CD14-positive monocyte (primary cell): Measurements from ENCODE around the gene SFTPB. TPM values are rescaled to one million over a fixed set of nuclear protein-coding genes. Genes with fewer than 3 reads are reported as not detected.
A peak's percentile ranks its signal among the peaks of the same experiment; 100 is the strongest.

ENCODE experiments used
- DNase-seq, 3 donors: peaks; one replicate each; pipeline ENCODE4 v3.0.0-alpha.2; 2011 to 2022
- H2AFZ ChIP-seq: 2 replicates; pipeline ENCODE4 v1.6.0; 2012; ENCODE audit warnings: mild to moderate bottlenecking, low read depth, low read length, inconsistent platforms; ENCODE audit not compliant: insufficient read depth, poor library complexity, severe bottlenecking
- H3K27ac ChIP-seq, 2 donors: 1 replicate in 1 of 2; 2 replicates in 1 of 2; pipeline ENCODE4 v1.5.1; 2012 to 2013; ENCODE audit warnings: low read length in 2 of 2, control low read depth in 1 of 2, inconsistent platforms in 1 of 2, low read depth in 1 of 2, mild to moderate bottlenecking in 1 of 2
- H3K27me3 ChIP-seq, 2 donors: one replicate each; pipeline versions ENCODE4 v1.6.0 to v1.6.1; 2011 to 2013; ENCODE audit warnings: low read length in 2 of 2; ENCODE audit not compliant: control insufficient read depth in 2 of 2, insufficient read depth in 2 of 2
- H3K36me3 ChIP-seq, 2 donors: replicated peaks in 1 of 2; 1 replicate in 1 of 2; 2 replicates in 1 of 2; pipeline versions ENCODE4 v1.5.1 to v1.6.1; 2012 to 2013; ENCODE audit warnings: low read length in 2 of 2, control low read depth in 1 of 2, inconsistent platforms in 1 of 2, mild to moderate bottlenecking in 1 of 2; ENCODE audit not compliant: insufficient read depth in 2 of 2, control insufficient read depth in 1 of 2
- H3K4me1 ChIP-seq, 2 donors: 1 replicate in 1 of 2; 2 replicates in 1 of 2; pipeline versions ENCODE4 v1.5.1 to v1.6.1; 2012 to 2013; ENCODE audit warnings: low read length in 2 of 2, control low read depth in 1 of 2, inconsistent platforms in 1 of 2, mild to moderate bottlenecking in 1 of 2, moderate library complexity in 1 of 2; ENCODE audit not compliant: insufficient read depth in 2 of 2, control insufficient read depth in 1 of 2
- H3K4me2 ChIP-seq: replicated peaks from 2 replicates; pipeline ENCODE3; 2012; ENCODE audit warnings: low read length, moderate library complexity, mild to moderate bottlenecking; ENCODE audit not compliant: poor library complexity, severe bottlenecking; ENCODE audit errors: extremely low read depth
- H3K4me3 ChIP-seq, 3 experiments: fragments of 200-600 bp in 1 of 3; sonication (generic) in 1 of 3; replicated peaks in 1 of 3; 1 replicate in 2 of 3; 2 replicates in 1 of 3; pipeline ENCODE4 v1.5.1; 2011 to 2013; ENCODE audit warnings: low read length in 3 of 3, mild to moderate bottlenecking in 3 of 3, control low read depth in 2 of 3, low read depth in 2 of 3, inconsistent platforms in 1 of 3, moderate library complexity in 1 of 3
- H3K79me2 ChIP-seq: 2 replicates; pipeline ENCODE4 v1.6.0; 2012; ENCODE audit warnings: mild to moderate bottlenecking, control low read depth, inconsistent platforms, low read length, moderate library complexity; ENCODE audit not compliant: insufficient read depth
- H3K9ac ChIP-seq: 2 replicates; pipeline ENCODE4 v1.6.0; 2017; ENCODE audit warnings: low read length, mild to moderate bottlenecking; ENCODE audit not compliant: insufficient read depth, poor library complexity, severe bottlenecking
- H3K9me3 ChIP-seq, 2 donors: replicated peaks in 1 of 2; 1 replicate in 1 of 2; 2 replicates in 1 of 2; pipeline versions ENCODE4 v1.5.1 to v1.6.1; 2012 to 2013; ENCODE audit warnings: low read length in 2 of 2, control low read depth in 1 of 2; ENCODE audit not compliant: control insufficient read depth in 1 of 2, insufficient read depth in 1 of 2
- H4K20me1 ChIP-seq: 2 replicates; pipeline ENCODE4 v1.6.0; 2012; ENCODE audit warnings: mild to moderate bottlenecking, low read length, control low read depth, moderate library complexity; ENCODE audit not compliant: insufficient read depth
- H3K27ac Mint-ChIP-seq, 7 donors: one replicate each; pipeline ENCODE4 v1.8.0; 2020; ENCODE audit warnings: mild to moderate bottlenecking in 7 of 7, mixed read lengths in 7 of 7, moderate library complexity in 6 of 7, inconsistent platforms in 2 of 7
- H3K27me3 Mint-ChIP-seq, 3 donors: one replicate each; pipeline ENCODE4 v1.8.0; 2021 to 2022; ENCODE audit warnings: low read depth in 3 of 3, mild to moderate bottlenecking in 3 of 3, mixed read lengths in 3 of 3, moderate library complexity in 3 of 3, inconsistent platforms in 1 of 3
- H3K36me3 Mint-ChIP-seq, 2 donors: one replicate each; pipeline ENCODE4 v1.8.0; 2020; ENCODE audit warnings: mixed read lengths in 2 of 2, inconsistent platforms in 1 of 2, mild to moderate bottlenecking in 1 of 2
- H3K4me1 Mint-ChIP-seq: one replicate; pipeline ENCODE4 v1.8.0; 2020; ENCODE audit warnings: mild to moderate bottlenecking, mixed read lengths
- H3K4me3 Mint-ChIP-seq, 2 donors: one replicate each; pipeline ENCODE4 v1.8.0; 2020; ENCODE audit warnings: mild to moderate bottlenecking in 2 of 2, mixed read lengths in 2 of 2, moderate library complexity in 1 of 2
- H3K9me3 Mint-ChIP-seq, 7 donors: one replicate each; pipeline ENCODE4 v1.8.0; 2020 to 2022; ENCODE audit warnings: mixed read lengths in 7 of 7, mild to moderate bottlenecking in 6 of 7, moderate library complexity in 6 of 7, inconsistent platforms in 2 of 7
- CTCF ChIP-seq: fragments of 200-600 bp; IDR thresholded peaks from one replicate; pipeline ENCODE4 v1.8.0; 2022; ENCODE audit warnings: antibody characterized with exemption, mild to moderate bottlenecking
- WGBS: methylation state at CpG from one replicate; pipeline ENCODE4 v1.1.5; 2013; ENCODE audit warnings: missing lambda C conversion rate; ENCODE audit not compliant: insufficient coverage; 5-methylcytosine and 5-hydroxymethylcytosine counted together
- intact Hi-C, 2 donors: fragments of 100-400 bp; cut with micrococcal nuclease; formaldehyde crosslinking; loops; one replicate each; pipeline versions ENCODE4 v1.15.0 to v1.15.1; 2023
- polyA plus RNA-seq, 3 donors: library from polyadenylated mRNA; depleted of rRNA in 1 of 3; unstranded in 2 of 3; stranded (reverse) in 1 of 3; fragments of 300-500 nt in 2 of 3; fragments of >200 nt in 1 of 3; fragmentation: Illumina TruSeq in 2 of 3; gene quantifications; 1 replicate in 2 of 3; 2 replicates in 1 of 3; pipeline ENCODE4 v1.2.3, GENCODE V29; 2012 to 2021

The SFTPB gene
- polyA plus RNA-seq, 3 donors: 0.18 to 0.47 TPM; not detected in 1

GRCh38 chr2:85663594-85664565 is 4.1 kb downstream of the SFTPB start:
- Mint-ChIP-seq H3K36me3 (peaks cover 9 to 16% of the 10 kb centered on the region in 2 donors), H3K4me3 (no peak overlapping the region), H3K27me3 (no peaks in the 10 kb centered on the region), H3K4me1 (peaks cover 33% of the 10 kb centered on the region), H3K9me3 (peaks cover 0 to 3% (median 0%) of the 10 kb centered on the region in 7 donors), H3K27ac (peak overlapping the region in 1 of 7 donors; percentile 33)
- no peaks in the 10 kb centered on the region for H3K9me3 ChIP-seq
- TF ChIP-seq CTCF: no peak
- H3K4me3 ChIP-seq: no peak overlapping the region
- peaks cover 2 to 9% of the 10 kb centered on the region in 2 donors for H3K36me3 ChIP-seq
- no peaks in the 10 kb centered on the region for H3K79me2 ChIP-seq
- H3K4me1 ChIP-seq: peaks cover 32 to 38% of the 10 kb centered on the region in 2 donors
- WGBS: 97% methylated on average over 21 of the region's 23 CpGs
- H4K20me1 ChIP-seq: no peaks in the 10 kb centered on the region
- DNase-seq: no peak
- H3K27ac ChIP-seq: no peak overlapping the region
- intact Hi-C loops: no loop called here
- no peaks in the 10 kb centered on the region for H3K27me3 ChIP-seq
- H3K4me2 ChIP-seq: no peak overlapping the region
- H3K9ac ChIP-seq: no peak overlapping the region
- H2AFZ ChIP-seq: no peak overlapping the region

GRCh38 chr2:85662899-85663593 is 5.0 kb downstream of the SFTPB start:
- Histone ChIP-seq H3K27me3 (no peaks in the 10 kb centered on the region), H3K79me2 (no peaks in the 10 kb centered on the region), H3K9ac (no peak overlapping the region), H3K36me3 (peaks cover 8 to 13% of the 10 kb centered on the region in 2 donors), H3K4me2 (no peak overlapping the region), H3K4me3 (no peak overlapping the region), H2AFZ (no peak overlapping the region), H3K27ac (no peak overlapping the region), H4K20me1 (no peaks in the 10 kb centered on the region), H3K9me3 (no peaks in the 10 kb centered on the region), H3K4me1 (peaks cover 24 to 30% of the 10 kb centered on the region in 2 donors)
- no peak overlapping the region for H3K27ac Mint-ChIP-seq
- peaks cover 25% of the 10 kb centered on the region for H3K4me1 Mint-ChIP-seq
- no peak overlapping the region for H3K4me3 Mint-ChIP-seq
- peaks cover 0 to 3% (median 0%) of the 10 kb centered on the region in 7 donors for H3K9me3 Mint-ChIP-seq
- TF ChIP-seq CTCF: no peak
- H3K27me3 Mint-ChIP-seq: no peaks in the 10 kb centered on the region
- intact Hi-C loops: no loop called here
- H3K36me3 Mint-ChIP-seq: peaks cover 12 to 25% of the 10 kb centered on the region in 2 donors
- DNase-seq: no peak
- WGBS: 98% methylated on average over 6 of the region's 10 CpGs
